Neural cell (in vitro differentiated cells): ENCODE data around the gene GTF2A1.

Experiments used
- CTCF ChIP-seq: fragments of 450-650 bp; IDR thresholded peaks from 2 replicates; pipeline ENCODE4 v1.5.1; 2014; ENCODE audit warnings: antibody characterized with exemption, mild to moderate bottlenecking, moderate library complexity; ENCODE audit not compliant: poor library complexity, severe bottlenecking
- EZH2 ChIP-seq: fragments of 200-600, 300-800 bp; shearing (Covaris generic), sonication (generic); IDR thresholded peaks from 2 replicates; pipeline ENCODE4 v1.6.1; 2014; ENCODE audit warnings: antibody characterized with exemption, low read length, borderline replicate concordance, mild to moderate bottlenecking; ENCODE audit not compliant: insufficient read depth, poor library complexity, severe bottlenecking
- MXI1 ChIP-seq: fragments of 450-650 bp; conservative IDR thresholded peaks from 2 replicates; pipeline ENCODE4 v1.6.1; 2014; ENCODE audit warnings: antibody characterized with exemption, mild to moderate bottlenecking; ENCODE audit not compliant: poor library complexity, severe bottlenecking
- POLR2AphosphoS5 ChIP-seq: IDR thresholded peaks from 2 replicates; pipeline ENCODE4 v1.6.1; 2012
- REST ChIP-seq: IDR thresholded peaks from 2 replicates; pipeline ENCODE4 v1.6.1; 2012; ENCODE audit warnings: borderline replicate concordance
- SMC3 ChIP-seq: fragments of 450-650 bp; conservative IDR thresholded peaks from 2 replicates; pipeline ENCODE4 v1.6.1; 2014; ENCODE audit warnings: antibody characterized with exemption, mild to moderate bottlenecking, moderate library complexity; ENCODE audit not compliant: poor library complexity

DNA sequence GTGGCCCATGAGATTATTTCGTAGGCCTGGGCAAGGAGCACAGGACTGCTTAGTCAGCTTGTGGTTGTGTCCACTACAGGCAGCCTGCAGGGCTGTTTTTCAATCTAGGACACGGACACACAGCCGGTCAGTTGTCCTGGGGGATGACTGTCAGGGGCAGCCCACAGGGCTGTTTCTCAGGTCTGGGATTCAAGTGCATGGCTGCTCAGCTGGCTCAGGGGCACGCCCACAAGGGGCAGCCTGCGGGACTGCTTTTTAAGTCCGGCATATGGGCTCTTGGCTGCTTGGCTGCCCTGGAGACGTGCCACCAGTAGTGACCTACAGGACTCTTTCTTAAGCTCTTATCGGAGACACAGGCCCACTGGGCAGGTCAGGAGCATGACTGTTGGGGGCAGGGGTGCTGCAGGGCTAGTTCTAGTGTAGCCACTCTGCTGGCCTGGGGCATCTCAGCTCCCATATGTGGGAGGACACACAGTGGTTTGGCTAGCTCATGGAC is 26.6 kb upstream of the GTF2A1 start:
- TF ChIP-seq CTCF (no peak), SMC3 (no peak), REST (no peak), MXI1 (no peak), EZH2 (no peak), POLR2AphosphoS5 (no peak)
